GM12873 (cell line): ENCODE measurements around the gene ENTPD2.

ENCODE experiments used
- TF ChIP-seq, protein P1 (sequence below): IDR thresholded peaks from 2 replicates; pipeline ENCODE4 v1.5.1; 2012; ENCODE audit warnings: low read depth, mild to moderate bottlenecking, moderate library complexity, low read length, control low read depth; ENCODE audit not compliant: insufficient read depth; ENCODE audit errors: missing control alignments

The ENTPD2 gene

DNA sequence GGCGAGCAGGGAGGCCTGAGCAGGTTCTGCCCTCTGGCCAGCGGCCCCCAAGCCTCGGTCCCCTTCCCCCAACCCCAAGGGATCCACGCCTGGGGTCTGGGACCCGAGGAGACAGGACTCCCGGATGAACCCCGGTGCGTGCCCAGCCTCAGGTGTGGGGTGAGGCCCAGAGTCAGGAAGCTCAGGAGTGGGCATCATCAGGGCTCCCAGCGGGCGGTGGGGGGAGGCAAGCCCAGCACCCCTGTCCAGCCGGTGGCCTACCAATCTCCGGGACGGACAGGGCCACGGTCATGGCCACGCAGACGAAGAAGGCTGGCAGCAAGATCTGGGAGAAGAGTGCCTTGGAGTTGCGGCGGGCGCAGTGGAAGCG lies 40.3 kb downstream of the ENTPD2 start:
- TF ChIP-seq, protein P1, sequence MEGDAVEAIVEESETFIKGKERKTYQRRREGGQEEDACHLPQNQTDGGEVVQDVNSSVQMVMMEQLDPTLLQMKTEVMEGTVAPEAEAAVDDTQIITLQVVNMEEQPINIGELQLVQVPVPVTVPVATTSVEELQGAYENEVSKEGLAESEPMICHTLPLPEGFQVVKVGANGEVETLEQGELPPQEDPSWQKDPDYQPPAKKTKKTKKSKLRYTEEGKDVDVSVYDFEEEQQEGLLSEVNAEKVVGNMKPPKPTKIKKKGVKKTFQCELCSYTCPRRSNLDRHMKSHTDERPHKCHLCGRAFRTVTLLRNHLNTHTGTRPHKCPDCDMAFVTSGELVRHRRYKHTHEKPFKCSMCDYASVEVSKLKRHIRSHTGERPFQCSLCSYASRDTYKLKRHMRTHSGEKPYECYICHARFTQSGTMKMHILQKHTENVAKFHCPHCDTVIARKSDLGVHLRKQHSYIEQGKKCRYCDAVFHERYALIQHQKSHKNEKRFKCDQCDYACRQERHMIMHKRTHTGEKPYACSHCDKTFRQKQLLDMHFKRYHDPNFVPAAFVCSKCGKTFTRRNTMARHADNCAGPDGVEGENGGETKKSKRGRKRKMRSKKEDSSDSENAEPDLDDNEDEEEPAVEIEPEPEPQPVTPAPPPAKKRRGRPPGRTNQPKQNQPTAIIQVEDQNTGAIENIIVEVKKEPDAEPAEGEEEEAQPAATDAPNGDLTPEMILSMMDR, result no peak

DNA sequence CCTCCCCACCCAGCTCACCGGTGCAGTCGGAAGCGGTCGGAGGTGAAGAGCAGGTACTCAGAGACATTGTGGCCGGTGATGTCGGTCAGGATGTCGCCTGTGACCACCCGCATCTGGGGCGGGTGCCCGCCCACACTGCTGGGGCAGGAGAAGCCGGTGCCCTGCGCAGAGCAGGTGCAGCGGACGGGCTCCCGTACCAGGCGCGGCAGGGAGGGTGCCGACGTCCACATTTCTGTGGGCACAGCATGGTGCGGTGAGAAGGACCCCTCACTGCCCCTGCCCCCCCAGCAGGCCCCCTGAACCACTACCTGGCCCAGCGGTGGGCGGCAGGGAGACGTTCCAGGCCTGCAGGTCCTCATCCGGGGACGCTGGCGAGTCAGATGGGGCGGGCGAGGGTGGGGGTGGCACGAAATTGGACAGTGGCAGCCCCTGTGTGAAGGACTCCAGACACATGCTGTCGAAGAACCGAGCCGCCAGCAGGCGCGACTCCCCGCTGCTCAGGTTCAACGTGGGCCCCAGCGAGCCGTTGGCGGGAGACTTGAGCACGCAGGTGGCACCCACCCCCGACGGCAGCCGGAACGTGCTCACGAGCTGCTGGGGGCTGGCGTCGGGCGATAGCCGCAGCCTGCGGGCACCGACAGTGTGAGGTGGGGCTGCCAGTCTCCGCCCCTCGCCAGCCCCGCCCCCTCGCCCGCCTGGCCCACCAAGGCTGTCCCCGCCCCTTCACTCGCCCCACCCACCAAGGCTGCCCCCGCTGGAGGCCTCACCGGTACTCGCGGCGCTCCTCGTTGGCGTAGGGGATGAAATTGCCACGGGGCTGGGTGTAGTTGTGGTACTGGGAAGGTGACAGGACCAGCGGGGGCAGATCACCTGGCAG lies 40.9 kb downstream of the ENTPD2 start:
- TF ChIP-seq, protein P1, result no peak

DNA sequence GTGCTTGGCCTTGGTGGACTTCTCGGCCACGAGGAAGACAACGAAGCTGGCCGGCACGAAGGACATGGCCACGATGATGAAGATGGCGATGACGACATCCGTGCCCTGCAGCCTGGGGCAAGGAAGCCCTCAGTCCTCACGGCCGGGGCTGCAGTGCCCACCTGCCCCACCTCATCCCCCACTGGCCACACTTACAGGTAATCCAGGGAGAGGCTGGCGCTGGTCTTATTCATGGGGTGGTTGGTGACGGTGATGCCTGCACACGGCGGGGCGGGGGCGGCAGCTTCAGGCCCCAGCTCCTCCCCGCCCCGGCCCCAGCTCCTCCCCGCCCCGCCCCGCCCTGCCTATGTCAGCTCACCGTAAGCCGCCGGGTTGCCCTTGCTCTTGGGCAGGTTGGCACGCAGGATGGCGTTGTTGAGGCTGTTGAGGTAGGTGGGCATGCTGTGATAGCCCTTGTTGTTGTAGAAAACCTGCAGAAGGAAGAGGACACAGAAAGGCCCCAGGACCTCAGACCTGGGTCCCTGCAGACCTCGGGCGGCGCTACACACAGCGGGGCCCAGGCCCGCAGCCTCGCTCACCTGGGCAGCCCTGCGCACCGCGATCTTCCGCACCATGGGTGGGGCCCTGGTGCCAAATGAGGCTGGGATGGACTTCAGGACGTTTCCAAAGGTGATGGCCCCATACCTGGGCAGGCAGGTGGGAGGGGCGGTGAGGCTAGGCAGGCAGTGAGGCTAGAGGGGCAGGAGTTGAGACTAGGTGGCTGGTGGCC lies 41.8 kb downstream of the ENTPD2 start:
- TF ChIP-seq, protein P1, result no peak

DNA sequence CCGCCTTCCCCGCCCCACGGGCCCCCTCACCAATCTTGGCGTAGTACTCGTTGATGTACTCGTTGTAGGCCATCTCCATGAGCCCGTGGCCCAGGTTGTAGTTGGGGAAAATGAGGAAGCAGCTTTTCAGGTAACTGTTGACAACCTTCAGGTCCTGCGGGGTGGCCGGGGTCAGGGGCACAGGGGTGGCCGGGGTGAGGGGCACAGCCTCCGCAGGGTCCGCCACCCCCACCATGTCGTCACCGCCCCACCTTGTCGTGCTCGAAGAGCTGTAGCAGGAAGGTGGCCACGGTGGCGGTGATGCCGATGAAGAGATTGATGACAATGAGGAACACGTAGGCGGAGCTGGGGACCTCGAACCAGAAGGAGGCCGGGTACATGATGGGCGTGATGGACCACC lies 42.7 kb downstream of the ENTPD2 start:
- TF ChIP-seq, protein P1, result no peak

DNA sequence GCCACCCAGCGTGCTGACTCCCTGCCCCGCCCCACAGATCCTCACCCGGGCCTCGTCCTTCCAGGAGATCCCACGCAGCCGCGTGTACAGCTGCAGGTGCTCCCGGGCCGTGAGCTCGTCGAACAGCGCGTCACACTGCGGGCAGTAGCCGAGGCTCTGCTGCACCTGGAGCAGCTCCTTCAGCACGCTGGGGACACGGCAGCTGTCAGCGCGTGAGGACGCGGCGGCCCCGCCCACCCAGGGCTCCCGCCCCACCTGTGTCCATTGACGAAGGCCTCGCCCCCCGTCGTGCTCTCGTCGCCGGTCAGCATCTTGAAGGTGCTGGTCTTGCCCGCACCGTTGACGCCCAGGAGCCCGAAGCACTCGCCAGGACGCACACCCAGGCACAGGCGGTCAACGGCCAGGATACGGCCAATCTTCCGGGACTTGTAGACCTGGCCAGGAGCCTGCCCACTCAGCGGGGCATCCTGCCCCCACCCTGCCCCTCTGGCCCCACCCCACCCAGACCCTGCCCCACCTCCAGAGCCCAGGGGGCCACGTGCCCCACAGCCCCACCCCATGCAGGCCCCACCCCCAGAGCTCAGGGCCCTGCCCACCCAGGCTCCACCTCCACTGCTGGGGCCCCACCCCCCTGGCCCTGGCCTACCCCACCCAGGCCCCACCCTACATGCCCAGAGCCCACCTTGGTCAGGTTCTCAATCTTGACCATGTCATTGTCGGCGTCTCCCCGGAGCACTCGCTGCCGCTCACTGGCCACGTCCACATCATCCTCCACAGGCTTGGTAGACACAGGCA lies 43.7 kb downstream of the ENTPD2 start:
- TF ChIP-seq, protein P1, result no peak

DNA sequence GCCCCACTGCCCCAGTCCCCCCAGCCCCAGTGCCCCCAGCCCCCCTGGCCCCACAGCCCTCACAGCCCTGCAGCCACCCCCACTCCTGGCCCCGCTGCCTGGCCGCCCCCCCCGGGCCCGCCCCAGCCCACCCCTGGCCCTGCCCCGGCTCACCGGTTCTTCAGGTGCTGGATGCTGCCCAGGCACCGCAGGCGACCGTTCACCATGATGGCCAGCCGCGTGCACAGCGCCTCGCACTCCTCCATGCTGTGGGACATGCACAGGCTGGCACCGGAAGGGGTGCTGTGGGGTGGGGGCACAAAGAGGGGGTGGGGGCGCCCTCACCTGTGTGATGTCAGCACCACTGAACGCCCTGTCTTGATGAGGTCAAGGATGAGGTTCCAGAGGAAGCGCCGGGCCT lies 44.6 kb downstream of the ENTPD2 start:
- TF ChIP-seq, protein P1, result no peak

DNA sequence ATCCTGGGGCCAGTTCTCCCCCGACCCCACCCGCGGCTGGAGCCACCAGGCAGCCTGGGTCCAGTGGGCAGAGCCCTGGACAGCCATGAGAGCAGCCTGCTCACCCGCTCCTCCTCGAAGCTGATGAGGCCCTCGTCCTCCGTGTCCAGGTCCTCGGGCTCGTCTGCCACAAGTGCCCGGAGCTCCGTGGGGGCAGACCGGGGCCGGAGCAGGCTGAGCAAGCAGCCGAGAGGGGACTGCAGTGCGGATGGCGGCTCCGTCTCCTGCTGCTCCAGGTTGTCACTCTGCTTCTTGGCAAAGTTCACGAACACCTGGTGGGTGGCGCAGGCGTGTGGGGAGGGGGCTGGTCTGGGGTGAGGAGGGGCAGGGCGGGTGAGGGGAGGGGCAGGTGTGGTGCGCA lies 45.5 kb downstream of the ENTPD2 start:
- TF ChIP-seq, protein P1, result no peak
